GM19035 (cell line): ENCODE data around the gene TMCC2.

ENCODE experiments used
- ATAC-seq: cut with Tn5 transposase; IDR thresholded peaks from one replicate; pipeline ENCODE4 v1.9.1; 2021; ENCODE audit not compliant: unreplicated experiment

TMCC2 gene

DNA sequence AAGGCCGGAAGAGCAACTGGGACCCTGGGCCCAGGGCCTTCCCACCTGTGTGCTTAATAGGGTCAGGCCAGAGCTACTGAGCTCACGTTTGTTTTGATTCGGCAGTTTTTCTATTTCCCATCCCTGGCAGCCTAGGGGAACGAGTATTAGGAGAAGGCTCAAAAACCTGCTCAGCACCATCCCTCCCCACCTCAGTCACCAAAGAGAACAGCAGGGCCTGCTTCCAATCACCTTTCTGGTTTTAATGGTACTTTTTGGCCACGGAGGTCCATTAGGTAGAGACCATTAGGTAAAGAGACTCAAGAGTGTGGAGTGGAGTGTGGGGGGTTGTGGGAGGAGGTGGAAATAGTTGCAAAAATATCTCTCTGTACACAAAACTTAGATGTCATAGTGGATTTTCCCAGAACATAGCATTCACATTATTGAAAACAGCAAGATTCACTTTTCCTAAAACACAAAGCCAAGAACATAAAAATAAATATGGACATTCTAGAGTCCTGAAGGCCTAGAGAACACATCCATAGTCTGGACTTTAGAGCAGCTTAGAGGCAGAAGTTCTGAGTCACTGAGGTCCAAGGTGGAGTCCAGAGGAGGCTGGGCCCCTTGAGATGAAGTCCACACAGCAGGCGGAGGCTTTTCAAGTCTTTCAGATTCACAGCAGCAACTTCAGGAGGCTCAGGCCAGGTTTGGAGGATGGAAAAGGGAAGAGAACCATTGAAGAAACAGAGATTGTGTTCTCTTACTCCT lies 74.3 kb downstream of the TMCC2 start:
- ATAC-seq, result no peak

DNA sequence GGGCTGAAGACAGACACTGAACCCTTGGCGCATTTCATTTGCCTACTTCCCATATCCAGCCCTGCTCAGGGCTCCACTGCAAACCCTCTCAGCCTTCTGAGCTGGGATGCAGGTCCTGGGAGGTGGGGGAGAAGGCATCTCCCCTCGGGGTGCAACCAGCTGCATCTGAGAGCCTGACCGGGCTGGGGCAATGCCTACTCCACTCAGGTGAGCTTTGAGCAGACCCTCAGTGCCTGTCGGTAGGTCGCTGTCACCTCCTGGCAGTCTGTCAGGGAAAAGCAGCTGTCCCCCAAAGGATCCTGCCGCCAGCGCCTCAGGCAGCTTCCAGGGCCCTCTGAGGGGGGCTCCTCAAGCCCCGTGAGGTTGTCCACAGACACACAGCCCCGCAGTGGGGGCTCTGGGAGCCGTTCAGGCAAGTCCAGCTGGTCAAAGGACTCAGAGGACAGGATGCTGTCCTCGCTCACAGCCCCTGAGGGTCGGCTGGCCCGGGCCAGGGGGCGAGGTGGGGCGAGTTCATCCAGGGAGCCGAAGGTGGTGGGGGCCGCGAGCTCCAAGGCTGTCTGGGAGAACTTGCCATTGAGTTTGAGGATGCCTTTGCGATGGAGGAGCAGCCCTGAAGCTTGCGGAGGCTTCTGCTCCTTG lies 75.6 kb downstream of the TMCC2 start:
- ATAC-seq, result no peak

DNA sequence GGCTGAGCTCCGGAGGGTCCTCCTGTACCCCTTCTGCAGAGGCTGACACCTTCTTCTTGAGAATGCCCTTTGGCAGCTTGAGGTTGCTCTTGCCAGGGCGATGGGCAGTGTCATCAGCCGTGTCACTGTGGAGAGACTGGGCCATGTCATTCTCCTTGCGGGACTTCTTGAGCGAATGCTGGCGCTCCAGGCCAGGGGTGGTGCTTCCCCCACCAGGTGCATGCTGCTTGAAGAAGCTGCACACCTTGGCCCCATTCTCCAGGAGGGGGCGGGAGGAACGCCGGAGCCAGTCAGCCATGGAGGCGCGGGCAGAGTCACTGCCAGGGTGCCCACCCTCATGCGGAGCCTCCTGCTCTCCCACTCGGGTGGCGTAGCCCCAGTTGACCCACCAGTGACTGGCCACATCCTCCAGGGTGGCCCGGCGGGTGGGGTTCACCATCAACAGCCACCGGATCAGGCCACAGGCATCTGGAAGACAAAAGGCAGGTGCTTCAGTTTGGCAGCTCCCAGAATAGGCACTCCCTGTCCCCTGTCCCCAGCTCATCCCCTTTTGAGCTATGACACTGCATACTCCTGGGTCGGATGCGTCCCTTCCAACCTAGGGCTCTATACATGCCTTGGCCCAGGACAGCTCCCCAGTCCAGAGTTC lies 76.4 kb downstream of the TMCC2 start:
- ATAC-seq, result no peak

DNA sequence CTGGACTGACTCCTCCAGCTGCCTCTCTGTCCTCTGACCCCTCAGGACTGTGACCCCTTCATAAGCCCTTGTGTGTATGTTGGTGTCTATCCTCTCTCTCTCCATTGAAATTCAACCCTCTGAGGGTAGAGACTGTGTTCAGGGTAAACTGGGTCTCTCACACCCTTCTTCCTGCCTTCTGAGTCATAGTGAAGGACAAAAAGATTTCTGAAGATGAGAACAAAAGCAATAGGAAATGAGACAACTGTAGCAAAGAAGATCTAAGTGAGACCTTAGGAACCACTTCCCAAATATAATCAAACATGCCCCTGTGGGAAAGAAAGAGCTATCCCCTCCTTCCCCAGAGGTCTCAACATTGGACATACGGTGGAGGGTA lies 76.9 kb downstream of the TMCC2 start:
- no peak for ATAC-seq

DNA sequence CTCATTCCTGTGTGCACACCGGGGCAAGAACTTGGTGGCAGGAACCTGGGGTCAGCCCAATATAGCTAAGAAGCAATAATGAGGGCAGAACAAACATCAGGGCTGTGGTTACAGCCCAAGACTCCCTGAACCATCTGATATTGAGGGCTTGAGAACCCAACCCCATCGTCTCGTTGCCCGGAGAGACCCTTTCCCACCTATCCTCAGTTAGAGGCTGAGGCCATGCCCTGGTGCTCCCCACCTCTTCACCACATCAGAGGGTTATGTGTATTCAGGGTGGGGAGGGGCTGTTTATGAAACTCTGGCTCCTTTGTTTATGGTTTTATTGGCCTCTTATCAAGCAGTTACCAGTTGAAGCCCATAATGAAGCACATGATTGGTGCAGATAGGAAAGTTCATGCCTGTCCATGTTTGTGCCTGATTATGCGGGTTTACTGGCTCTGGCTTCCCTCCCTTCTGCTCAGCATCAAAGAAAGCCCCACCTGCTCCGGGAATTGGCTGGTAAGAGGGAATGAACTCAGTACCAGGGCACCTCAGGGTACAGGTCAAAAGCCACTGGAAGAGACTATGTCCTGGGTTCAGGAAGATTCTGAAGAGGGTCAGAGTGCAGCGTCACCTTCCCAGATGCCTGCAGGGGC lies 79.3 kb downstream of the TMCC2 start:
- no peak for ATAC-seq

DNA sequence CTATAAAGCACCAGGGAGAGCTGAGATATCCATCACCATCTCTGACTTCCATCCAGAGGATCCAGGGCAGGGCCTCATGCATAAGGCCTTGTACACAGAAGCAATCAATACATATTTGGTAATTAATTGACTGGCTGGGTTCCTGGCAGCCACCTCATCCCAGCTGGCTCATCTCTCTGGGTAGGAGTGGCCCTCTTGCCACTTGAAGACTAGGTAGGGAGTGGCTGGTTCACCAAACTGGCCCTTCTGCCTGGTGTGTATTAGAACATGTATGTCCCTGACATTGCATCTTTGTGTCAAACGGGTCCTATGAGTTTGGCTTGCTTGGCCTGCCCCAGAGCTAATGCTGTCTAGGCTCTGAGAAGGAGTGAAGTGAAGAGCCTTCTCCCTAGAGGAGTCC lies 82.0 kb downstream of the TMCC2 start:
- ATAC-seq, result no peak

DNA sequence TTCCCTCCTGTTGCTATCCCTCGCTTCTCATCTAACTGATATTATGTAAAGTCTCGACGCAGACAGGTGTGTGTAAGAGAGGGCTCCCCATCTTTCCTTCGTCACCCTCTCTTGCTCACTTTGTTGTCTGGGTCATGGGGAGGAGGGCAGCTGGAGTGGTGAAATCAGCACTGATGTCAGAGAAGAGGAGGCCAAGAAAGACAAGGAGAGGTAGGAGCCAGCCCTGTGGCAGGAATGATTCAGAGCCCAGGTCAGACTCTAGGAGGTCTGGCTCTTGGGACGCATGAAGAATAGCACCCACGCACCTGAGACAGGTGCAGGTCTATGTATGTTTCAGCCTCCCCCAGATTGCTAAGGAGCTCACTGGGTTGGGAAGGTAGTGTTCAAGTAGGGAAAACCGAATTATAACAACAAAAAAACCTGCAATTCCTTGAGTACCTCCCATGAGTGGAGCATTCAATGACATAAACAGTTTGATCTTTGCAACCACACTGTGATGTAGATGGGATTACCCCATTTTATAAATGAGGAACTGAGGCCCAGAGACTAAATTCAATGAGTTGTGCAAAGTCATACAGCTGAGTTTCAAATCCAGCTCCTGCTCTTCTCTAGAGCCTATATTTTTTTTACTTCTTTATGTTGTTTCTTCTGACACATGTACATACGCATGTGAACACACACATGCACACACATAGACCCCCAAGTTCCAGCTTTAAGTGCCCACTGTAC lies 83.4 kb downstream of the TMCC2 start:
- no peak for ATAC-seq

DNA sequence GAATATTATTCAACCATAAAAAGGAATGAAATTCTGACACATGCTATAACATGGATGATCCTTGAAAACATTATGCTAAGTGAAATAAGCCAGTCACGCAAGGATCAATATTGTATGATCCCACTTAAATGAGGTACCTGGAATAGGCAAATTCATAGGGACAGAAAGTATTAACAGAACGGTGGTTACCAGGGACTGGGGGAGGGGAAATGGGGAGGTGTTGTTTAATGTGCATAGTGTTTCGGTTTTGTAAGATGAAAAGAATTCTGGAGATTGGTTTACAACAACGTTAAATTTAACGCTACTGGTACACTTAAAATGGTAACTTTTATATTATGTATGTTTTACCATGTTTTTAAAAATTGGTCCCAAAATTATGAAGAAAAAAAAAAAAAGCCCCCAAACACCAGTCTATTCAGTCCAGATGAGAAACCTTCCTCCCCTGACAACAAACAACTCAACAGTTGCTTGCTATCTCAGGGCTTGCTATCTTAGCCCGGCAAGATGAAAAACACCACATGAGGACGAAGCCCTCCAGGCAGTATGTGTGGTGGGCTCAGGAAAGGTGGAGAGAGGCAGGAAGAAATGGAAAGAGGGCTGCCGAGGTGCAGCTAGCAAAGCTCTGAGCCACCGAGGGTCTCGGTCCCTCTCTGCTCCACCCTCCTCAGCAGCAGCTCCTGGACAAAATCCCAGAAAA lies 85.3 kb downstream of the TMCC2 start:
- ATAC-seq, result no peak

DNA sequence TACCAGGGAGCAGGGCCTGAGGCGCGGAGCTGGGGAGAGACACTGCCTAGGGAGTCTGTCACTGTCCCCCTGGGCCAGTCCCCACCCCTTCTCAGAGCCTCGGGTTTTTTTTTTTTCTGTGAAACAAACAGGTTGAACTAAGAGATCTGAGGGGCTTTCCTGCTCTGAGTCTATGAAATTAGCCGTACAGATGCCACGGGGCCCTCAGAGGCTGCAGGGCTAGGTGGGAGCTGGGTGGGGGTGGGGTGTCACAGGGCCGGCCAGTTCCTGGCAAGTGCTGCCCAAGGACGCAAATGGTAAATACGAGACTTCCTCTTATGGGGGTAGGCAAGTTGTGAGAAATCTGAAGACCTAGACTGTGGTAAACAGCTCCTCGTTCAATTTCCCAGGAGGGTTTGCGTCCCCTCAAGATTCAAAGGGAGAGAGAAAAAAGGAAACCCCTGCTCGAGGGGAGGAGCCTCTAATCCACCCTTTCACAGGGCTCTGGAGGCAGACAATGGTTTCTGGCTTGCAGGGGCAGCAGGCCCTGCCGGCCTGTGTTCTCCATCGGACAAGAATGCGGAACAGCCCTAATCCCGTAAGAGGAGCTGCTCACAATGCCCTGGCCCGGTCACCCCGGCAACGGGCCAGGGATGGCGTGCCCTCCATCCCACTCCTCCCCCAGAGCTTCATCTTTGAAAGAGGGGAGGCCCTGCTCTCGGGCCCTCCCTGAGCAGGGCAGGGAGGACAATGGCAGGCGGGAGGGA lies 86.0 kb downstream of the TMCC2 start:
- peak; percentile 68 for ATAC-seq

DNA sequence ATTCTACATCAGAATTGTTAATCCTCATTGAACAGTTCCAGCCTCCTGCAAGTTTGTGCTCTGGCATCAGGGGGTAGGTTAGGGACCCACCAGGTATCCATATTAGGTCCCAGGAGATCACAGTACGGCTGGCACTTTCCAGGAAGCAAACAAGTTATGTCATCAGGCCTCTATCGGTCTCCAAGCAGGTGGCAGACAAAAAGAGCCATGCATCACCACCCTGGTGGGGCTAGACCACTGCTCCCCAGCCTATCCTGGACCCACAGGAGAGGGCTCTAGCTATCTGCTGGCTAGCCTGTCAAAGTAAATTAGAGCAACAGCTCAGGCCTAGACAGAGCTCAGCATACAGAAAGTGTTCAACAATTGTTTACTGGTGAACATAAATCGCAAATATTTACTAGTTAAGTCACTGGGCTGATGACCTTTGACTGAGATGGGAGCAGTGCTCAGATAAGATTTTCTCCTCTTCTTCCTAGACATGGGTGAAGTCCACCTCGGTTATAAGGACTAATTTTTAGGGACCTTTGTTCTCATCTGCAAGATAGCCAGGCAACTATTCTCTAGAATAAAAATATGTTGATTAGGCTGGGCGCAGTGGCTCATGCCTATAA lies 87.4 kb downstream of the TMCC2 start:
- ATAC-seq, result no peak

DNA sequence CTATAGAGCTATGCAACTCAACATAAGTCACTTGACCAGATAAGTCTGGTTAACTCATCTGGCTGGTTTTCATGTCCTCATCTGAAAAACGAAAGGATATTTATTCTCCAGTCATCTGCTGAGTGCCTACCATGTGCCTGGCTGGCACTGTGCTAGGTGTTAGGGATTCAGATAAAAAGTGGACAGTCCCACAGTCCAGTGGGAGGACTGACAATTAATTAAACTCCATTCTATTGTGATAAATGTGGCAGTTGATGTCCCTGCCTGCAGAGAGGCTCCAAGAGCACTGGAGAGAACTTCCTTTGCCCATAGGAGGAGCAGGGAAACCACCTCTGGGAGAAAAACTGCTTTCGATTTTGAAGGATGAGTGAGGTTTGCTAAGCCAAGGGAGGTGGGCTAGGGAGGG lies 88.4 kb downstream of the TMCC2 start:
- ATAC-seq, result no peak

DNA sequence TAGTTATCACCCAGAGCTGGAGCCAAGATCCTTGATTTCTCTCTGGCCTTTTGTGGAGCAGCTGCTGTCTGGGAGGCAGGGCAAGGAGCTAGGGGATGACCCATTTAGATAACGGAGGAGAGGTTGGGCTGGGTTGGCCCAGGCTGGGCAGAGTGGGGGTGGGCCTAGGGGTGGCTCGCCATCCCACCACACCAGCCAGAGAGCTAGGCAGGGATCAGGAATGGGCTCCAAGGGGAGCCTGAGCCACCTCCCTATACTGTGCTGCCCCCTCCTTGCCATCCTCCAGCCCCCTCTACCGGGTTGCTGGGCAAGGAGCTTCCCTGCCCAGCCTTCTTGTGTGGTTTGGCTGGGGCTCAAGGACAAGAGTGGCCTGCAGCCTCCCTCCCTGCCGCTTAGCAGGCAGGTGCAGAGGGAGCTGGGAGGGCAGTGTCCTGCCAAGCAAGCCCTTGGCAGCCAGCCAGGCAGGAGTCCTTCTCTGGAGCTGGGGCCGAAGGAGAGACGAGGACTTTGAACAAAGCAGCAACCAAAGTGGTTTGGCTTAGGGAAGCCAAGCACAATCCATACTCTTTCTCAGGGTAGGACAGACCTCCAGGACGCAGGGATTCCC lies 89.7 kb downstream of the TMCC2 start:
- ATAC-seq, result no peak

DNA sequence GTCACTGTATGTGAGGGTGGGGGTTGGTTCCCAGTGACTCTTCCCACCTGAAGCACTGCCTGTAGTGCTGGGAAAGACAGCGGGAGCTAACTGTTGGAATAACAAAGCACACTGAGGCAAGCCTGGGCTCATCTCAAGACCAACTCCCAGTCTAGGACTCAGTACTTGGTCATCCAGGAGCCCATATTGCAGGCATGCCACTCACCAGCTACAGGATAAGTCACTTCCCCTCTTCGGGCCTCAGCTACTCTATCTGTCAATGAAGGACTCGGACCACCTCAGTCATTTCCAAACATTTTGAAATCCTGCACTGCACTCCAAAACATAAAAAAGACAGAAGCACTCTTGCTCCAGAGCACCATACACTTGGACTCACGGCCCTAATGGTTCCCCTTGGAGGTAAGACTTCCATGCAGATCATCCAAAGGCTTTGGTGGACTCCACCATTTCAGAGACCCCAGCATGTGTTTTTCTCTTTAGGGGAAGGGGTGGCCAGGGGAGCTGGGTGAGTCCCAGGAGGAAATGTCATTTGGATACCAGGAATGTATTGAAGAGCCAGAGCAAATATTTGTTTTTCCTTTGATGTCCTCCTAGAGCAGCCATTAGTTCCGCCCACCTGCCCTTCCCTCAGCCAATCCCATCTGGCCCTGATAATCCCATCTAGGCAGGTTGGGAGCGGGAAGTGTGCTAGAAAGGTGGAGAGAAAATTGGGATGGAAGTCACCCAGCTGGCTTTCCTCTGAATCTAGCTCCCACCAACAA lies 90.7 kb downstream of the TMCC2 start:
- no peak for ATAC-seq

DNA sequence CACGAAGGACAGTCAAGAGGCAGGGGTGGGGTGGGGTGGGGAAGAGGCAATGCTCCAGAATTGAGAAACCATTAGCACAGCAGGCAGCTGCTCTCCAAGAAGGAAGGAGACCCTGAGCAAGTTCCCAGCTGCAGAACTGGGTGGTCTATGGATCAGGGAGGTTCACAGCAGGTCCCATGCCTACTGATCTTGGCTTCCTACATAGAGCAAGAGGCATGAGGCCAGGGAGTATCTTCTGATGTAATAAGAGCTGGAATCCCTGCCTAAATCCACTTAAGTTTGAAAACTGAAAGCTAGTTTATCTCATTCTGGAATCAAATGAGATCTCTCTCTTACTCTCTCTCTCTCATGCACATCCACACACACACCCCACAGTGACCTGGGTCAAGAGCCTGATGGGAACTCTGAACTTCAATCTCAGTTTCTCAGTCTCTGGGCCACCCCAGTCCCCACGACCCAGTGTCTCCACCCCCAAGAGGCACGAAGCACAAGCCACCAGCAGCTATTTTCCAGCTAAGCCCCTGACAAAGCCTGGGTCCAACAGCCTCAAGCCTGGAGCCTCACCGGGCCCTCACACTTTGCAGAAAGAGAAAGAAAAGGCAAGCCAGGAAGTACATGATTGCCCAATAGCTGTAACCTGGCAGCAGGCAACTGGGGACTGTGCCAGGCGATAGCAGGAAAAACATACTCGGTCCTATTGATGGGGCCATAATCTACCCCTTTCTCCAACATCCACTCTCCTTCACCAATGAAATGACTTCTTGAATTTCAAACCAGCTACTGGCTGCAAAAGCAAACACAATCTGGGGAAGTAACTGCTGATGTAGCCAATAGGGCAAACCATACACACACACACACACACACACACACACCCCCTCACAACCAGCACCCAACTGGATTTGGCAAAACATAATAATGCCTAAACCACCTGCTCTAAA lies 91.6 kb downstream of the TMCC2 start:
- no peak for ATAC-seq

DNA sequence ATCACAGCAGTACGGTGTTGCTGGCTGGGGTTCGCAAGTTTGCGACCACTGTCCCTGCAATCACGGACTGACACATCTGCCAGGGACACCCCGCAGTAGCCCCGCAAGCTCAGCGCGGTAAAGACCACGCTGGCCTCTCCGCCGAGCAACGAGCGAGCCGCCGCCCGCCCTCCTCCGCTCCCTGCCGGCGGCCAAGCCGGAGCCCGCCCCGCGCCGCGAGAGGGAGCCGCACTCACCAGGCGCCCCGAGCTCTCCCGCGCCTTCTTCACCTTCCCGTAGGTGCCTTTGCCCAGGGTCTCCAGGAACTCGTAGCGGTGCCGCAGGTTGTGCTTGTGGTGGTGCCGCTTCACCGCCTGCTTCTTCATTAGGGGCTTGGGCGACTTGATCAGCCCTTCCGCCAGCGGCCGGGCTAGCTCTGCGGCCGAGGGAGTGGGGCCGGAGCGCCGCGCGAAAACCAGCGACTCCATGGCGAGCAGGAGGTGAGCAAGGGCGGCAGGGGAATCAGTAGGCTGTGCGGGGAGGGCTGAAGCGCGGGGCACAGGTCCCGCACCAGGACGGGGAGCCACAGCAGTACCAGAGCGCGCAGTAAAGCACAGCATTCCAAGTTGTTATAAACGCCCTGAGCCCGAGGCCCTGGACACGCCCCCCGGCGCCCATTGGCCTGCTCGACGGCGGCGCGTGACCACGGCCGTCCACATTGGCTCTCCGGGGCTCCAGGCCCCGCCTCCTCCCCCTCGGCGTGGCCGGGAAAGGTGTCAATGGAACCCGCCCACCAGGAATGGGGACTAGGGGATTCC lies 93.6 kb downstream of the TMCC2 start, which contains the start of gene NUAK2:
TSS of gene NUAK2 (minus strand) at position 584 of the 797 bp plus-strand sequence. CDS start at position 467, 117 bp downstream.
- ATAC-seq, result peak; percentile 67

DNA sequence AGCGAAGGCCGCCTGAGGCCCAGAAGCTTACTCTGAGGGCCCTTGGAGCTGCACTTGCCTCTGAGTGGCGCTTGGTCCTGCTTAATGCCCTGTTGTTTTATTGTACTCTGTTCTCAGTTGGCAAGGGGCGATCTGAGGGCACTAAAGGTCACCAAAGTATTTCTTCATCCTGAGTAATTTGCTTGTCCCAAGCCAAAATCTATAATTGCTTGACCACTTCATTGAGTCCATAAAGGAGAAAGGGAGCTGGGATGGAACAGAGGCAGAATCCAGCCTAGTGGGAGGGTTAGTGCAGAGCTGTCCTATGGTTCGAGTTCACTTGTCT lies 94.2 kb downstream of the TMCC2 start:
- ATAC-seq, result no peak
